ENCODE results near the gene HTT.
"Not testable (repeated sequence)": the region's sequence is repeated elsewhere in the genome, so short reads cannot be mapped to it uniquely, and the experiment has no call there.

The HTT gene

DNA sequence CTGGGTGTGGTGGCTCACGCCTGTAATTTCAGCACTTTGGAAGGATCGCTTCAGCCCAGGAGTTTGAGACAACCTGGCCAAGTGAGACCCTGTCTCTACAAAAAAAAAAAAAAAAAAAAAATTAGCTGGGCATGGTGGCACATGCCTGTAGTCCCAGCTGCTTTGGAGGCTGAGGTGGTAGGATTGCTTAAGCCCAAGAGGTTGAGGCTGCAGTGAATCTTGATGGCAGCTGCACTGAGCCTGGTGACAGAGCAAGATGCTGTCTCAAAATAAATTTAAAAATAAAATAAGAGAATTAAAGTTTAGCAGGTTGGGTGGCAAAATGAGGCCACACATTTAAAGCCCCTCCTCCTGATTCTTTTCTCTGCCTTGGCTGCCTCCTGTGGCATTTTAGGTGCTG lies 47.1 kb downstream of the HTT start:
- no peak for DNase-seq (ENCODE audit: low spot score)

DNA sequence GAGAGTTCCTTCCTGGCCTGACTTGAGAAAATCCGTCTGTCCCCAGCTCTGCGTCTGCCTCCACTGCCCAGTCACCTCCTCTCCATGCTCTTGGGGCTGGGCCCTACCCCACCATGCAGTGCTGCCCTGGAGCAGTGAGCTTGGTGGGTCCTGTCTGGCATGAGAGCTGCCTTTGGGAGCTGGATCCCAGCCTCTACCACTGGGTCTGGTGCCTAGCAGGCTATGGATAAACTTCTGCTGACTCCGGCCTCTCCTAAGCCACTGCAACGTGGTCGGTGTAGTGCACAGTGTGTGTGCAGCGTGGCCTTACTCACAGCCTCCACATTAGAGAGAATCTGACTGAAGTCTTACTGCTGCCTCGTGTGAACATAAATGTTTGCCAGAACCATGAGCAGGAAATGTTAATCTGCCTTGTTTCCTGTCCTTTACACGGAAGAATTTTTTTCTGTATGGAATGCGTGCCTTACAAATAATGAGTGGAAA lies 47.6 kb downstream of the HTT start:
- no peak for DNase-seq (ENCODE audit: low spot score)

DNA sequence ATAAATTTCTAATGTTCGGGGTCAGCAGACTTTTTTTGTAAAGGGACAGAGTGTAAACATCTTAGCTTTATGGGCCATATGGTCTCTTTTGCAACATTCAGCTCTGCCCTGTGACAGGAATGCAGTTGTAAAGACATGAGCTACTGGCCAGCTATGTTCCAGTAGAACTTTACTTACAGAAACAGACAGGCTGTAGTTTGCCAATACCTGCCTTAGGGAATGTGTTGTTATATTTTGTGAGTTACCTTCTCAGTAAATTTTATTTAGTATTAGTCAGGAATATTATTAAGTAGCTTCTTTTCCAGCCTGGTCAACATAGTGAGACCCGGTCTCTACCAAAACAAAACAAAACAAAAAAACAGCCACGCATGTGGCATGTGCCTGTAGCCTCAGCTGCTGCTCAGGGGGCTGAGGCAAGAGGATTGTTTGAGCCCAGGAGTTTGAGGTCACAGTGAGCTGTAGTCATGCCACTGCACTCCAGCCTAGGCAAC lies 48.7 kb downstream of the HTT start:
- DNase-seq (ENCODE audit: low spot score), result no peak

DNA sequence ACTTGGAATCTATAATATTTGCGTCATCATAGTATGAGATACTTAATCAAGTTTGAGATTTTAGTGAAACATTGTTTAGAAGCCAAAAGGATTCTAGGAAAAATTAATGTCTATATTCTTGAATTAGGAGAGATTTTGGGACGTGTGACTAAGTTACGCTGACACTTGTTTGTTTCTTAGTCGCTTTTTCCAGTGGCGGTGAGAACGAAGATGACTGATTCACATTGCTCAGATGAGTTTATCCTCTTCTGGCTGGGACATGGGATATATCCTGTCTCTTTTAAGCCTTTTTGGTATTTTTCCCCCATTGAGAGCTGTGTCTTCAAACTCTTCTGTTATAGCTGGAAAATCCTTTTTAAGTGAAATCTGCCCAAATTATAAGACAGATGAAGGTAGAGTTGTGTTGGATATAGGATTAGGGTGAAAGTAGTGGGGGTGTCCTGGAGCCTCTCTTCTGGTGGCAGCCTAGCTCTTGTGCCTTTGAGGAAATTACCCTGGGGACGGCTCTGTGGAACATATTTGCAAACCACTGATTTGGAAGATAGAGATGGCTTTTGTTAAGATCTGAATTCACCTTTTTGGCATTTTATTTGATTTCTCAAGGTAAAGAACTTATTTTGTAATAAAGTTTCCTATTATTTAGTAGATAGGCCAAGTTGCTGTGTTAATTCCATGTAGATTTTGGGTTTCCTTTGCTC lies 49.7 kb downstream of the HTT start:
- DNase-seq (ENCODE audit: low spot score), result no peak

GRCh38 chr4:3127112-3127511 lies 52.6 kb downstream of the HTT start:
- no peak for DNase-seq (ENCODE audit: low spot score)

DNA sequence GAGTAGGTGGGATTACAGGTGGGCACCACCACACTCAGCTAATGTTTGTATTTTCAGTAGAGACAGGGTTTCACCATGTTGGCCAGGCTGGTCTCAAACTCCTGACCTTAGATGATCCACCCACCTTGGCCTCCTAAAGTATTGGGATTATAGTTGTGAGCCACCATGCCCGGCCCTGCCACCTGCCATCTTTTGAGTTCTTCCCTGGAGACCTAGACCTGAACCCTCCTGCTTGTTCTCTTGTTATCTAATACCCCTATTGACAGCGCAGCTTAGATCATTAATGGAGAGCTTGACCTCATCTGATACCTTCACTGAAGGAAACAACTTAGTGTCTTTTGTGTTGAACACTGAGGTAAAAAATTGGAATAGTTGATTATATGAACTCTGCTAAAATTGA lies 53.6 kb downstream of the HTT start:
- no peak for DNase-seq (ENCODE audit: low spot score)

- DNase-seq (ENCODE audit: low spot score), result no peak
Observed at GRCh38 chr4:3128976-3129375, 54.5 kb downstream of the HTT start.

DNA sequence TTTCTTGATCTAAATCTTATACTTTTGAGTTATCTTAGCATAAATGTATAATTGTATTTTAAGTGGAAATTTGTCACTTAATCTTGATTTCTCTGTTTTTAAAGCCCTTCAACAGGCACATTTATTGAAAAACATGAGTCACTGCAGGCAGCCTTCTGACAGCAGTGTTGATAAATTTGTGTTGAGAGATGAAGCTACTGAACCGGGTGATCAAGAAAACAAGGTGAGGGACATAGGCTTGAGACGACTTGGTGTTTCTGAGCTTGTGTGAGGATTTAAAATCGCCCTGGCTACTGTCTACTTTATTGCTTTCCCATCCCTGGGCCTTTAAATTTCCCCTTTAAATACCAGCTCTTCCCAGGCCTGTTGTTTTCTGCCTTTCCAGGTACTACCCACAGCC lies 55.7 kb downstream of the HTT start:
- no peak for DNase-seq (ENCODE audit: low spot score)

DNA sequence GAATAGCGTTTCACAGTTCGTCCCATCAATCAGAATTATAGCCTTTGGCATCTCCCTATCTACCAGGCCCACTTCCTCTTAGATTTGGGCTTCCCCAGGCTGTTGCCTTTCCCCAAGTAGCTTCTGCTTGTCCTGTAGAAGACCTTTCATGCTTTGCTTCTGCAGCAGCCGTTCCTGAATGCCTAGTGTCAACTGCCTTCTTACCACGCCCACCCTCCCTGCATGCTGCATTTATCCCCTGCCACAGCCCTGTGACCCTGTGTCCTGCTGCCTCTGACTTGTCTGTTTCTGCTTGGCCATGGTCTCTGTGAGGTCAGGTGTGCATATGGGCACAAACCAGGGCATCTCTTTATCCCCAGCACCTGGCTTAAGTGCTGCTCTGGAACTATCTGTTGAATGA lies 56.3 kb downstream of the HTT start:
- no peak for DNase-seq (ENCODE audit: low spot score)

DNA sequence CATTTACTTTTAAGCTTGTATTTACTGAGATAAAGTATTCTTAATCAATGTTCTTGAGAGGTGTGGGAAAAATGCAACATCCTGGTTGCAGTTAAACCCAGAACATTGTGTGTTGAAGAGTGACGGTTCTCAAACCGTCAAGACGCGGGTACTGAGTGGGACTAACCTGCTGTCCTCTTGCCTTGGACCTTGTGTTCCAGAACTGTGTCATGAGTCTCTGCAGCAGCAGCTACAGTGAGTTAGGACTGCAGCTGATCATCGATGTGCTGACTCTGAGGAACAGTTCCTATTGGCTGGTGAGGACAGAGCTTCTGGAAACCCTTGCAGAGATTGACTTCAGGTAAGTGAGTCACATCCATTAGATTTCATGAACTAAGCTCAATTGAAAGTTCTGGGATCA lies 59.7 kb downstream of the HTT start:
- DNase-seq (ENCODE audit: low spot score), result no peak

- DNase-seq (ENCODE audit: low spot score), result no peak
Observed at GRCh38 chr4:3135155-3136011, 60.9 kb downstream of the HTT start.

DNA sequence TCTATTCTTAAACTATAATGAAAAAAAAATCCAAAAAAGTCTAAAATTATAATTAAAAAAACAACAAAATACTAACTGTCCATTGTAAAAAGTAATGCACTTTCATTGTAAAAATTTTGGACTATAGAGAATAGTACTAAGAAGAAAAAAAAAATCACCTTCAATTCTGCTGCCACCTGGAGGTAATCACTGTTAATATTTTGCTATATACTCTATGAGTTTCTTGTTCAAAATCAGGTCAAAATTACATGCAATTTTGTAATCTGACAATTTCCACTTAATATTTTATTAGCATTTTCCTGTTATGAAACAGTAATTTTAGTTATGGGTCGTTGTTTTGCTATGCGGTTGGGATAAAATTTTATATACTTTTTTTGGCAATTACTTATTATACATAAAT lies 62.0 kb downstream of the HTT start:
- DNase-seq (ENCODE audit: low spot score), result no peak

GRCh38 chr4:3137908-3138307 lies 63.4 kb downstream of the HTT start:
- DNase-seq (ENCODE audit: low spot score), result no peak

- DNase-seq (ENCODE audit: low spot score), result no peak
Observed at GRCh38 chr4:3145234-3145924, 70.9 kb downstream of the HTT start.

GRCh38 chr4:3148926-3149325 lies 74.4 kb downstream of the HTT start:
- DNase-seq (ENCODE audit: low spot score), result no peak

- DNase-seq (ENCODE audit: low spot score), result not testable (repeated sequence)
Observed at GRCh38 chr4:3151238-3151637, 76.8 kb downstream of the HTT start.

DNA sequence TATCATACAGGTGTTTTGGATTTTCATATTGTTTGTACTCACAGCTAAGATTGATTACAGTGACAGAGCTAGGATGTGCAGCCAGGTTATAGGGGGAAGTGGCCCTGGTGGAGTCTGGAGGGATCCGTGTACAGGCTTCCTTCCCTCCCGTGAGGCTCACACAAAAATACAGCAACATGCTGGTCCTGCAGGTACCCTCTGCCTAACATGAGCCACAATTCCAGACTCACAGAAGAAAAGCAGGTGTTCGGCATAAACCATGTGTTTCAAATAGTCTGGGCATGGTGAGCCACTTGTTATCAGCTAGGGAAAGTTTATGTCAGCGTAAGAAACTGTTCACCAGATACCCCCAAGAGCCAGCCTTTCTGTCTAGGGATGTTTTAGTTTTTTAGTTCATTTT lies 82.9 kb downstream of the HTT start:
- no peak for DNase-seq (ENCODE audit: low spot score)

DNA sequence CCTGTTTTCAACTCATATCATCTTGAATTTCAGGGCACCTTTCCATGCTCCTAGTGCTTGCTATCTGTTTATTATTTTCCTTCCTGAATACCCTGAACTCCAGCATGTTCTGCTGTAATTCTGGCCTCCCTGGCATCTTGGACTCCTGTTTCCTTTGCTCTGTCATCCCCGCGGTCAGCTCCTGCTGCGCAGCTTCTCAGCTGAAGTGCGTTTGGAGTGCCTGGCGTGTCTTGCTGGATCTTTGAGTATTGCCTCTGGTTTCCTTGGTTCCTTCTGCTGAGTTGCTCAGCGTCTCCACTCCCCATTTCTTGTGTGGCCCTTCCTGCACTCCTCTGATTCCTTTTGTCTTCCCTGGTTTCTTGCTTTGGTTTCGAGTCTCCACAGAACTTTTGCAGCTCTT lies 84.4 kb downstream of the HTT start:
- no peak for DNase-seq (ENCODE audit: low spot score)

DNA sequence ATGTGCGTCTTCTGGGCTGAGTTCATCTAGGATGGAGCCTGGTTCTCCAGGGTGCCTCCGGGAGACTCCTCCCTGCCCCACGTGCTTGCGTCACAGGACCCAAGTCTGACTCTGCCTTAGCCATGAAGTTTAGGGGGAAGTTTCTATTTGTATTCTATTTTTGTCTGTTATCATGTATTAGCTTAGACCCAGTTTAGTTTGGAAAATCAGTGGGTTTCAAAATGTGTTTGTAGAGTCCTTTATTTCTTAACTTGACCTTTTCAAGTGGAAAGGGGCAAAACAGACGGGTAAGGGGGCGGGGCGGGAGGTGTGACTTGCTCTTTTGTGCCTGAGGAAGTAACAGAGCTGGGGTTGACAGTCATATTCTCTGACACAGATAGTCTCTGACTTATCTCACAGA lies 86.0 kb downstream of the HTT start:
- DNase-seq (ENCODE audit: low spot score), result no peak

GRCh38 chr4:3161044-3161443 lies 86.6 kb downstream of the HTT start:
- not testable (repeated sequence) for DNase-seq (ENCODE audit: low spot score)

GRCh38 chr4:3166434-3166833 lies 92.0 kb downstream of the HTT start:
- not testable (repeated sequence) for DNase-seq (ENCODE audit: low spot score)

- no peak for DNase-seq (ENCODE audit: low spot score)
Observed at GRCh38 chr4:3168029-3168428, 93.5 kb downstream of the HTT start.
